HepG2 (cell line): Measurements from ENCODE around the gene AGAP3. TPM values are rescaled to one million over a fixed set of nuclear protein-coding genes. Genes with fewer than 3 reads are reported as not detected.

ENCODE experiments used
- ARNT2 ChIP-seq: sonication (generic); formaldehyde crosslinking; IDR thresholded peaks from 2 replicates; pipeline ENCODE4 v1.8.0; 2022; ENCODE audit warnings: mild to moderate bottlenecking, low read depth, missing genetic modification reagents, moderate library complexity
- ATF7 ChIP-seq, 2 experiments: fragments of 450-650 bp in 1 of 2; sonication (generic) in 1 of 2; formaldehyde crosslinking in 1 of 2; IDR thresholded peaks; 2 replicates each; pipeline versions ENCODE4 v1.4.0 to v1.6.1; 2016 to 2020; ENCODE audit warnings: antibody characterized with exemption in 1 of 2, mild to moderate bottlenecking in 1 of 2, missing genetic modification reagents in 1 of 2
- DPF2 ChIP-seq: sonication (generic); formaldehyde crosslinking; IDR thresholded peaks from 2 replicates; pipeline ENCODE4 v1.4.0; 2020; ENCODE audit warnings: mild to moderate bottlenecking, low read depth, missing genetic modification reagents, borderline replicate concordance
- FOXC1 ChIP-seq: sonication (generic); formaldehyde crosslinking; IDR thresholded peaks from 2 replicates; pipeline ENCODE4 v1.8.0; 2022; ENCODE audit warnings: mild to moderate bottlenecking, missing genetic modification reagents, borderline replicate concordance
- HOXD1 ChIP-seq: sonication (generic); formaldehyde crosslinking; IDR thresholded peaks from 2 replicates; pipeline ENCODE4 v1.5.0; 2020; ENCODE audit warnings: missing genetic modification reagents
- KDM2A ChIP-seq: sonication (generic); formaldehyde crosslinking; IDR thresholded peaks from 2 replicates; pipeline ENCODE4 v1.4.0; 2020; ENCODE audit warnings: low read depth, missing genetic modification reagents, borderline replicate concordance
- KIAA2018 ChIP-seq: sonication (generic); formaldehyde crosslinking; IDR thresholded peaks from 2 replicates; pipeline ENCODE4 v1.5.0; 2020; ENCODE audit warnings: mild to moderate bottlenecking, missing genetic modification reagents, borderline replicate concordance
- MAF1 ChIP-seq: sonication (generic); formaldehyde crosslinking; IDR thresholded peaks from 2 replicates; pipeline ENCODE4 v1.5.0; 2020; ENCODE audit warnings: missing genetic modification reagents, borderline replicate concordance
- MAFG ChIP-seq: sonication (generic); formaldehyde crosslinking; IDR thresholded peaks from 2 replicates; pipeline ENCODE4 v1.5.1; 2020; ENCODE audit warnings: mild to moderate bottlenecking, missing genetic modification reagents
- MTA3 ChIP-seq: sonication (generic); formaldehyde crosslinking; IDR thresholded peaks from 2 replicates; pipeline ENCODE4 v1.4.0; 2020; ENCODE audit warnings: missing genetic modification reagents
- MTF2 ChIP-seq: sonication (generic); formaldehyde crosslinking; IDR thresholded peaks from 2 replicates; pipeline ENCODE4 v1.5.0; 2020; ENCODE audit warnings: missing genetic modification reagents, borderline replicate concordance
- RARG ChIP-seq: sonication (generic); formaldehyde crosslinking; IDR thresholded peaks from 2 replicates; pipeline ENCODE4 v1.4.0; 2020; ENCODE audit warnings: low read depth, mild to moderate bottlenecking, missing genetic modification reagents
- REL ChIP-seq: sonication (generic); formaldehyde crosslinking; conservative IDR thresholded peaks from 2 replicates; pipeline ENCODE4 v1.8.0; 2022; ENCODE audit warnings: mild to moderate bottlenecking, missing genetic modification reagents, moderate library complexity
- SRF ChIP-seq: IDR thresholded peaks from 2 replicates; pipeline ENCODE4 v1.6.1; 2011; ENCODE audit warnings: mild to moderate bottlenecking, low read depth, low read length, moderate library complexity
- TAF1 ChIP-seq: sonication (generic); formaldehyde crosslinking; IDR thresholded peaks from 2 replicates; pipeline ENCODE4 v1.4.0; 2020; ENCODE audit warnings: missing genetic modification reagents
- ZMAT3 ChIP-seq: sonication (generic); formaldehyde crosslinking; conservative IDR thresholded peaks from 2 replicates; pipeline ENCODE4 v1.7.0; 2021; ENCODE audit warnings: missing genetic modification reagents
- ZMYM2 ChIP-seq: sonication (generic); formaldehyde crosslinking; IDR thresholded peaks from 2 replicates; pipeline ENCODE4 v1.8.0; 2022; ENCODE audit warnings: mild to moderate bottlenecking, missing genetic modification reagents
- ZNF430 ChIP-seq: sonication (generic); formaldehyde crosslinking; IDR thresholded peaks from 2 replicates; pipeline ENCODE4 v1.9.0; 2021; ENCODE audit warnings: mild to moderate bottlenecking, missing genetic modification reagents
- ZNF501 ChIP-seq: sonication (generic); formaldehyde crosslinking; IDR thresholded peaks from 2 replicates; pipeline ENCODE4 v1.5.1; 2020; ENCODE audit warnings: mild to moderate bottlenecking, moderate library complexity, missing genetic modification reagents
- ZNF652 ChIP-seq: IDR thresholded peaks from 2 replicates; pipeline ENCODE4 v1.6.1; 2016; ENCODE audit warnings: low read depth, borderline replicate concordance
- ZNF775 ChIP-seq: sonication (generic); formaldehyde crosslinking; IDR thresholded peaks from 2 replicates; pipeline ENCODE4 v1.4.0; 2020; ENCODE audit warnings: missing genetic modification reagents, mild to moderate bottlenecking, moderate library complexity, borderline replicate concordance
- ZSCAN22 ChIP-seq: sonication (generic); formaldehyde crosslinking; IDR thresholded peaks from 2 replicates; pipeline ENCODE4 v1.4.0; 2020; ENCODE audit warnings: mild to moderate bottlenecking, missing genetic modification reagents
- polyA plus RNA-seq, 8 experiments: library from polyadenylated mRNA; depleted of rRNA in 3 of 8; stranded (reverse) in 7 of 8; unstranded in 1 of 8; fragments of >200 nt; fragmentation: Illumina TruSeq in 4 of 8; extraction: Trizol in 4 of 8; gene quantifications; 2 replicates each; pipeline versions ENCODE4 v1.2.1 to v1.2.3, GENCODE V29; 2011 to 2016; ENCODE audit warnings: low read depth in 4 of 8, missing spikeins in 1 of 8, mixed read lengths in 1 of 8; ENCODE audit not compliant: insufficient read depth in 1 of 8
- total RNA-seq, 5 experiments: library from RNA; depleted of rRNA; stranded (reverse); fragments of >200 nt; fragmentation: Illumina TruSeq; extraction: Trizol; gene quantifications; 2 replicates each; pipeline ENCODE4 v1.2.3, GENCODE V29; 2016; ENCODE audit warnings: low read depth in 1 of 5

Gene AGAP3
- total and polyA plus RNA-seq, 2 of the 13 experiments (the other 11 are each of a cell fraction or from before 2014, with no cell fraction given) = 31.3 to 61.4 TPM

GRCh38 chr7:151087245-151088018 is 1.2 kb downstream of the AGAP3 start (continued):
- TF ChIP-seq ZMAT3 (CRISPR knock-in tag) (no peak), ARNT2 (CRISPR knock-in tag) (no peak), ZNF775 (no peak), KDM2A (CRISPR knock-in tag) (peak; percentile 59; the same call in 1 of the 2 replicates), ZSCAN22 (CRISPR knock-in tag) (no peak), ZMYM2 (CRISPR knock-in tag) (no peak), DPF2 (CRISPR knock-in tag) (no peak), SRF (no peak), ZNF652 (CRISPR knock-in tag) (no peak), MAF1 (0 out of 2 replicates have a peak, but pooled peaks have one; percentile 55), TAF1 (CRISPR knock-in tag) (peak; percentile 43; the same call in 1 of the 2 replicates), FOXC1 (CRISPR knock-in tag) (no peak), REL (CRISPR knock-in tag) (no peak), ZNF430 (CRISPR knock-in tag) (no peak), ATF7 (IDR thresholded peaks at IDR 0.05) (no peak), ATF7 (CRISPR knock-in tag; IDR thresholded peaks at IDR 0.05) (no peak), MTF2 (CRISPR knock-in tag) (no peak), HOXD1 (CRISPR knock-in tag) (no peak), RARG (CRISPR knock-in tag) (no peak), ZNF501 (CRISPR knock-in tag) (no peak; the same call in 1 of the 2 replicates), MAFG (CRISPR knock-in tag) (no peak), KIAA2018 (CRISPR knock-in tag) (no peak), MTA3 (CRISPR knock-in tag) (no peak)
